RWPE2 (cell line): ENCODE measurements around the gene RNGTT.

Source experiments
- ATAC-seq: fragments of 200-7000 bp; cut with Tn5 transposase; 3 replicates; pipeline ENCODE4 v1.9.1; 2021; ENCODE audit warnings: low read depth
- DNase-seq: peaks from one replicate; pipeline ENCODE4 v3.0.0-alpha.2; 2020; ENCODE audit warnings: low spot score
- H3K27ac ChIP-seq: fragments of 450-650 bp; 2 replicates; pipeline ENCODE4 v1.5.1; 2017; ENCODE audit warnings: mild to moderate bottlenecking; ENCODE audit not compliant: poor library complexity, severe bottlenecking
- H3K27me3 ChIP-seq: fragments of 250-450 bp; sonication (Bioruptor Pico); 2 replicates; pipeline ENCODE4 v1.5.1; 2021; ENCODE audit warnings: mild to moderate bottlenecking, moderate library complexity; ENCODE audit not compliant: insufficient read depth, poor library complexity, severe bottlenecking
- H3K36me3 ChIP-seq: fragments of 250-450 bp; sonication (Bioruptor Pico); 2 replicates; pipeline ENCODE4 v1.5.1; 2020; ENCODE audit warnings: low read depth, mild to moderate bottlenecking, moderate library complexity
- H3K4me1 ChIP-seq: fragments of 250-450 bp; sonication (Bioruptor Pico); 2 replicates; pipeline ENCODE4 v1.5.1; 2021; ENCODE audit warnings: mild to moderate bottlenecking, moderate library complexity; ENCODE audit not compliant: insufficient read depth, poor library complexity, severe bottlenecking
- H3K4me3 ChIP-seq: fragments of 250-450 bp; sonication (Bioruptor Pico); 2 replicates; pipeline ENCODE4 v1.5.1; 2021; ENCODE audit warnings: mild to moderate bottlenecking, moderate library complexity; ENCODE audit not compliant: severe bottlenecking
- H3K9me3 ChIP-seq: fragments of 250-450 bp; sonication (Bioruptor Pico); 2 replicates; pipeline ENCODE4 v1.5.1; 2021; ENCODE audit warnings: mild to moderate bottlenecking, moderate library complexity; ENCODE audit not compliant: severe bottlenecking
- TF ChIP-seq, protein P1 (sequence below): fragments of 450-650 bp; IDR thresholded peaks from one replicate; pipeline ENCODE4 v1.5.1; 2017; ENCODE audit warnings: mild to moderate bottlenecking, moderate library complexity; ENCODE audit not compliant: poor library complexity, severe bottlenecking

RNGTT gene

DNA sequence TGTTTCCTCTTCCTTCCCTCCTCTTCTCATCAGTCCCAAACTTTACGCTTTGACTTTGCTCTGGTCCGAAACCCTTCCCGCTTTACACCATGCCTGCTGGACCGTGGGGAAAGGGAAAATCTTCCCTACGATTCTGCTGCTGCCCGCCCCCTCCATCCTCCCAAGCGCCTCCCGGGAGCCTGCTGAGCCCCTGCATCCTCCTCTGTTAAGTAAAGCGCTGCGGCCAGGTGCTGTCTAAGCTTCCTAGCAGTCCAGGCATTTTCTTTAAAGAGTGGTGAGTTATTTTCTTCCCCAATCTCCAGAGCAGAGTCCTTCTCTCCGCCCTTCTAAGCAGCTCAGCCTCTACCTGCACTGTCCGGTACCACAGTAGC lies 376.3 kb downstream of the RNGTT start:
- ATAC-seq = no peak
- H3K27ac ChIP-seq = no peak overlapping the region
- TF ChIP-seq, protein P1, sequence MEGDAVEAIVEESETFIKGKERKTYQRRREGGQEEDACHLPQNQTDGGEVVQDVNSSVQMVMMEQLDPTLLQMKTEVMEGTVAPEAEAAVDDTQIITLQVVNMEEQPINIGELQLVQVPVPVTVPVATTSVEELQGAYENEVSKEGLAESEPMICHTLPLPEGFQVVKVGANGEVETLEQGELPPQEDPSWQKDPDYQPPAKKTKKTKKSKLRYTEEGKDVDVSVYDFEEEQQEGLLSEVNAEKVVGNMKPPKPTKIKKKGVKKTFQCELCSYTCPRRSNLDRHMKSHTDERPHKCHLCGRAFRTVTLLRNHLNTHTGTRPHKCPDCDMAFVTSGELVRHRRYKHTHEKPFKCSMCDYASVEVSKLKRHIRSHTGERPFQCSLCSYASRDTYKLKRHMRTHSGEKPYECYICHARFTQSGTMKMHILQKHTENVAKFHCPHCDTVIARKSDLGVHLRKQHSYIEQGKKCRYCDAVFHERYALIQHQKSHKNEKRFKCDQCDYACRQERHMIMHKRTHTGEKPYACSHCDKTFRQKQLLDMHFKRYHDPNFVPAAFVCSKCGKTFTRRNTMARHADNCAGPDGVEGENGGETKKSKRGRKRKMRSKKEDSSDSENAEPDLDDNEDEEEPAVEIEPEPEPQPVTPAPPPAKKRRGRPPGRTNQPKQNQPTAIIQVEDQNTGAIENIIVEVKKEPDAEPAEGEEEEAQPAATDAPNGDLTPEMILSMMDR = no peak
- no peaks in the 10 kb centered on the region for H3K4me1 ChIP-seq
- no peaks in the 10 kb centered on the region for H3K9me3 ChIP-seq
- no peak overlapping the region for H3K4me3 ChIP-seq
- DNase-seq = no peak
- H3K36me3 ChIP-seq = no peaks in the 10 kb centered on the region
- H3K27me3 ChIP-seq = peaks cover 17% of the 10 kb centered on the region

DNA sequence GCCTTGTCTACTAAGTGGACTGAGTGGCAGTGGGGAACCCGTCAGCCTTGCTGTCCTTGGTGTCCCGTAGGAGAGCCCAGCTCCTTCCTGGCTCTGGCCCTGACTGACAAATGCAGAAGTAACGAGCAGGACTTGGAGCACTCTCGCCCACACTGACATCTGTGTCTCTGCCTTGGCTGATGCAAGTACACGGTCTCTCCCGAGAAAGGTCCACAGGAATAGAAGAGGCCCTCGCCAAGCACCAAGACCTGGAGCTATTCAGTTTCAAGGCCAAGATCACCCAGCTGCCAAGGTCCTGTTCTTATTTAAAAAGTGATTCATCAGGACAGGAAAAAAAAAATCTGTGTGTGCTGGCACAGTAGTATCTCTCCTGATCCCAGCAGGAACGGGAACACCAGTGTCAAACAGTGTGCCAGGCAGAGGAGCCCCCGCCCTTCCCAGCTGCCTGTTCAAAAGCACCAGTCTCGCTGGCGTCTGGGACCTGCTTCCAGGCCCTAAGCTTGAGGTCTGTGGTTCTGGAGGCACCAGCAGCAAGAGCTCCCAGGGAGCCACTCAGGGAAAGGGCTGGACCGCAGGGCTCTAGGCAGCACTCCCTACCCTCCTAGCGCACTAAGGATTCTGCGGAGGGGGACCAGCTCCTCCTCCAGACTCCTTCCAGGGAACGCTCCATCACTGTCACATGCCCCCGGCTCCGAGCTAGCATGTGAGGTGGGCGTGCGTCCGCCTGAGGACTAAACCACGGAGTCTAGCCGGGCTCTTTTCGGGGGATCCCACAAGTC lies 376.9 kb downstream of the RNGTT start:
- H3K9me3 ChIP-seq = no peaks in the 10 kb centered on the region
- no peak overlapping the region for H3K27ac ChIP-seq
- DNase-seq = no peak
- no peak overlapping the region for H3K4me3 ChIP-seq
- TF ChIP-seq, protein P1 = no peak
- peaks cover 22% of the 10 kb centered on the region for H3K27me3 ChIP-seq
- H3K4me1 ChIP-seq = no peaks in the 10 kb centered on the region
- no peaks in the 10 kb centered on the region for H3K36me3 ChIP-seq
- peak; percentile 17; the same call in 1 of the 3 replicates for ATAC-seq

DNA sequence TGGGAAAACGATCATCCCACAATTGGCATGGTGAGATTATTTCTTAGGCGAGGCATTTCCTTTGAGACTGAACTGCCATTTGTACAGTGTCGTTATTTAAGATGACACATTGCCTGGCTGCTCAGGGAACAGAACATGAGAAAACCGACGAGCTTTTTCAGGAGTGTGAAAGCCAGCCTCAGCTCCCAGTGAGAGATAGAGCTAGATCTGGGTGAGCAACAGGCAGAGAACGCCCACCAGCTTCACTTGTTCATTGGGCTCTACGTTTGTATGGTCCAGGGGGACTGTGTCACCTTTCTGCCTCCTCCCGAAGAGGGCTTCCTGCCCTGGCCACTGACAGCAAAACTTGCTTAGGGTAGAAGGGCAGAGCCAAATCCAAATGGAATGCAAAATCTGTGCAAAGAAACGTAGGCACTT lies 378.1 kb downstream of the RNGTT start:
- peaks cover 22% of the 10 kb centered on the region for H3K27me3 ChIP-seq
- TF ChIP-seq, protein P1 = no peak
- no peaks in the 10 kb centered on the region for H3K9me3 ChIP-seq
- no peak overlapping the region for H3K27ac ChIP-seq
- H3K36me3 ChIP-seq = no peaks in the 10 kb centered on the region
- no peak for DNase-seq
- H3K4me3 ChIP-seq = no peak overlapping the region
- no peak for ATAC-seq
- H3K4me1 ChIP-seq = no peaks in the 10 kb centered on the region

DNA sequence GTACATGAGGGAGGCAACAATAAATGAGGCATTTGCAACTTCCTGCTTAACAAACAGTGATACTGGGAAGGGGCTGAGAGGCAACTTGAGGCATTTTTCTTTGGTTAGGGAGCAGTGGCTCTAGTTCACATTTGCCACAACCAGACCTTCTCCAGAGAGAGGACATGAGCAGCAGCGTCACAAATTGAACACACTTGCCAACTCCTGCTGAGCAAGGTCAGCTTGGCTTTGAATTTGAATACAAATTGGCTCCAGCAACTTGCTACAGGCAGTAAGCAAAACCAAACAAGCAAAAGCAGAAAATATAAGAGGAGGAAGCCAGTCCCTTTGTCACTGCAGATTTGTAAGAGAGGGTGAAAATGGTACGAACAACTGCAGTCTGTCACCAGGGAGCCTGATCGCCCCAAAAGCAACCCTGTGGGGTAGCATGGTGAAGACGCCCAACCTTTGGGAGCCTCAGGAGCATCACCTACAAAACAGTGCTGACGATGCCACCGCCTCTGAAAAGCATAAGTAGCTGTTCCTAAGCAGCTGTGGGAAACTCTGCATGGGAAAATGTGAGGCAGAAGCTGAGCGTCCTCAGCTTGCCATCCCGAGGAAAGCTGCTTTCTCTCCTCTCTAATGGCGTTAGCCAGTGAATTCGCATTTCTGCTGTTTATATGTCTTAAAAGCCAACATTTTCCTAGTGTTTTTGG lies 378.7 kb downstream of the RNGTT start:
- H3K27me3 ChIP-seq = peaks cover 22% of the 10 kb centered on the region

More for the DNA sequence above, 378.7 kb downstream of the RNGTT start:
- Histone ChIP-seq H3K27ac (no peak overlapping the region), H3K9me3 (no peaks in the 10 kb centered on the region), H3K4me3 (no peak overlapping the region), H3K36me3 (no peaks in the 10 kb centered on the region), H3K4me1 (no peaks in the 10 kb centered on the region)
- DNase-seq (no peak), ATAC-seq (no peak)
- TF ChIP-seq, protein P1 = no peak
